A549 (cell line): ENCODE results near the gene TSR1.

Experiments used
- EP300 ChIP-seq, 2 experiments: fragments of >200 bp; sonication (Bioruptor Twin); formaldehyde crosslinking; IDR thresholded peaks; 2 replicates in 1 of 2; 3 replicates in 1 of 2; pipeline ENCODE4 v1.6.1; 2016 to 2017
- TP53 ChIP-seq: fragments of 250-450 bp; sonication (Bioruptor Pico); IDR thresholded peaks from 2 replicates; pipeline ENCODE4 v1.5.0; 2021; ENCODE audit warnings: mild to moderate bottlenecking, moderate library complexity
- TF ChIP-seq, protein P1 (sequence below): fragments of >200 bp; sonication (Bioruptor Twin); formaldehyde crosslinking; IDR thresholded peaks from 3 replicates; pipeline ENCODE4 v1.5.1; 2016

DNA sequence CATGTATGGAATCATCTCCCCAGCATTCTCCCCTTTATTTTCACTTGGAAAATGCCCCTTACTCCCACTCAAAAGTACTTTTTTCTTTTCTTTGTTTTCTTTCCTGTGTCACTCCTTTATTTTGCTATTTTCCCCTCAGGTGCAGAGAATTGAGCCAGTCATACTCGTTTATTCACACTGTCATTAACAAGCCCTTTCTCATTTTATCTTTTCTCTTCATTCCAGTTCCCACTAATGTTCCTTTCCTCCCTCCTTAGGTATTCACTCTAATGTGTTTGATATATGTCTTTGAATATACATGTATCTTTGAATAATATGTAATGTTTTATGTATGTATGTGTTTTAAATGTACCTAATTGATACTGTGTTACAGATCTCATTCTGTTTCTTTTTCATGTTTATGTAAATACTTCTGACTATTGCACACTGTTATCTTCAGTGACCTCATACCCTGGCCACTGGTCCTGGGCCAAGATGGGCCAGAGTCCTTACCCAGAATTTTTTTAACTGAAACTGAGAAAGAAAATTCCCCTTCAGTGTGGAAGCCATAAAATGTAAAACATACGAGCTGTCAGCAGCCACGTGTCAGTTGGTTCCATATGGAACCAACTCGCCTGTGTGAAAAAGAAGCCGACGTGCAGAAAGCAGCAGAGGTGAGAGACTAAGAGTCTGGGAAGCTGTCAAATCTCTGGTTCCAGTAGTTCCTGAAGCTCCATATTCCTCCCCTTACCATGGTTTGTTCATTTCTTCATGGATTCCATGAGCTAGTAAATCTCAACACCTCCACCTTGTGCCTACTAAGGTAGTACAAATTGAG lies 26.7 kb downstream of the TSR1 start:
- TF ChIP-seq EP300 (IDR thresholded peaks at IDR 0.05): no peak
- TF ChIP-seq, protein P1, sequence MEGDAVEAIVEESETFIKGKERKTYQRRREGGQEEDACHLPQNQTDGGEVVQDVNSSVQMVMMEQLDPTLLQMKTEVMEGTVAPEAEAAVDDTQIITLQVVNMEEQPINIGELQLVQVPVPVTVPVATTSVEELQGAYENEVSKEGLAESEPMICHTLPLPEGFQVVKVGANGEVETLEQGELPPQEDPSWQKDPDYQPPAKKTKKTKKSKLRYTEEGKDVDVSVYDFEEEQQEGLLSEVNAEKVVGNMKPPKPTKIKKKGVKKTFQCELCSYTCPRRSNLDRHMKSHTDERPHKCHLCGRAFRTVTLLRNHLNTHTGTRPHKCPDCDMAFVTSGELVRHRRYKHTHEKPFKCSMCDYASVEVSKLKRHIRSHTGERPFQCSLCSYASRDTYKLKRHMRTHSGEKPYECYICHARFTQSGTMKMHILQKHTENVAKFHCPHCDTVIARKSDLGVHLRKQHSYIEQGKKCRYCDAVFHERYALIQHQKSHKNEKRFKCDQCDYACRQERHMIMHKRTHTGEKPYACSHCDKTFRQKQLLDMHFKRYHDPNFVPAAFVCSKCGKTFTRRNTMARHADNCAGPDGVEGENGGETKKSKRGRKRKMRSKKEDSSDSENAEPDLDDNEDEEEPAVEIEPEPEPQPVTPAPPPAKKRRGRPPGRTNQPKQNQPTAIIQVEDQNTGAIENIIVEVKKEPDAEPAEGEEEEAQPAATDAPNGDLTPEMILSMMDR: no peak
- TF ChIP-seq TP53 (CRISPR knock-in tag): no peak
